ENCODE measurements around the gene OR5K4. TPM values are rescaled to one million over a fixed set of nuclear protein-coding genes. Genes with fewer than 3 reads are reported as not detected.

OR5K4 gene
- polyA plus RNA-seq, 1 donor (not counting 4 experiments of a cell fraction or from before 2014, with no cell fraction given) = not detected

DNA sequence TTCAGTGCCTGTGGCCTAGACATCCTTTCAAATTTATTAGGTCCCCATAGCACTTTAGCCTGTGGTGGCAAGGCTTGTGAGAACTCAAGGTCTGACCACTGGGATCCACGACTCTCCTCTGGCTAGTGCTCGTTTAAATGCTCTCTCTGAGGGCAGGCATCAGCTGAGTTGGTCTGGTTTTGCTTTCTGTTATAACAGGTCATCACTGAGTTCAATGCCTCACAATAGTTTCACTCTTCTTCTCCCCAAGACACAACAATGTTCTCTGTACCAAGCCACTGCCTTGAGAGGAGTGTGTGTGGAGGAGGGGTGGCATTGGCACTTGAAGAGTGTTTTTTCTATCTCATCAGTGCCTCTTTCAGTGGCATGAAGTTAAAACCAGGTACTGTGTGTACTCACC, 7.6 kb downstream of the OR5K4 start:
- no peak overlapping the region for H3K4me3 ChIP-seq (ENCODE audit: control insufficient read depth in 2 of 3, extremely low read depth in 1 of 3, insufficient read depth in 2 of 3, low read depth in 1 of 3, low read length in 3 of 3)
- dilution Hi-C loops (cut with MboI; ENCODE audit: extremely low pct_ligation_motif_present, low sequenced_read_pairs) = no loop called here
- H4K20me1 ChIP-seq (ENCODE audit: control insufficient read depth, extremely low read depth, insufficient read depth, low read length) = no peaks in the 10 kb centered on the region
- H3K4me1 ChIP-seq (ENCODE audit: control insufficient read depth, extremely low read depth, insufficient read depth, low read length) = peaks cover 3% of the 10 kb centered on the region
- no peaks in the 10 kb centered on the region for H3K36me3 ChIP-seq (ENCODE audit: control insufficient read depth in 2 of 2, extremely low read depth in 1 of 2, insufficient read depth in 2 of 2, low read length in 2 of 2)
- H3K9me1 ChIP-seq (ENCODE audit: control insufficient read depth, extremely low read depth, insufficient read depth, low read length) = no peaks in the 10 kb centered on the region
- H3K9me3 ChIP-seq (ENCODE audit: control insufficient read depth, low read depth, low read length) = no peaks in the 10 kb centered on the region
- FAIRE-seq (no peak), DNase-seq (ENCODE audit: low read depth, low spot score) (no peak)
- H3K27me3 ChIP-seq (ENCODE audit: control insufficient read depth, extremely low read depth, insufficient read depth, low read length) = no peaks in the 10 kb centered on the region
- H3K4me2 ChIP-seq (ENCODE audit: control insufficient read depth, extremely low read depth, insufficient read depth, low read depth, low read length) = no peak overlapping the region
- no peak overlapping the region for H3K9ac ChIP-seq (ENCODE audit: control insufficient read depth, extremely low read depth, insufficient read depth, low read length)
- H3K79me2 ChIP-seq (ENCODE audit: control insufficient read depth, insufficient read depth, low read length) = no peaks in the 10 kb centered on the region
- no peak overlapping the region for H3K27ac ChIP-seq (ENCODE audit: control insufficient read depth, insufficient read depth, low read length)
- no peak for TF ChIP-seq EZH2 (IDR thresholded peaks at IDR 0.05; ENCODE audit: low read length)
- TF ChIP-seq, protein P1, sequence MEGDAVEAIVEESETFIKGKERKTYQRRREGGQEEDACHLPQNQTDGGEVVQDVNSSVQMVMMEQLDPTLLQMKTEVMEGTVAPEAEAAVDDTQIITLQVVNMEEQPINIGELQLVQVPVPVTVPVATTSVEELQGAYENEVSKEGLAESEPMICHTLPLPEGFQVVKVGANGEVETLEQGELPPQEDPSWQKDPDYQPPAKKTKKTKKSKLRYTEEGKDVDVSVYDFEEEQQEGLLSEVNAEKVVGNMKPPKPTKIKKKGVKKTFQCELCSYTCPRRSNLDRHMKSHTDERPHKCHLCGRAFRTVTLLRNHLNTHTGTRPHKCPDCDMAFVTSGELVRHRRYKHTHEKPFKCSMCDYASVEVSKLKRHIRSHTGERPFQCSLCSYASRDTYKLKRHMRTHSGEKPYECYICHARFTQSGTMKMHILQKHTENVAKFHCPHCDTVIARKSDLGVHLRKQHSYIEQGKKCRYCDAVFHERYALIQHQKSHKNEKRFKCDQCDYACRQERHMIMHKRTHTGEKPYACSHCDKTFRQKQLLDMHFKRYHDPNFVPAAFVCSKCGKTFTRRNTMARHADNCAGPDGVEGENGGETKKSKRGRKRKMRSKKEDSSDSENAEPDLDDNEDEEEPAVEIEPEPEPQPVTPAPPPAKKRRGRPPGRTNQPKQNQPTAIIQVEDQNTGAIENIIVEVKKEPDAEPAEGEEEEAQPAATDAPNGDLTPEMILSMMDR (optimal IDR thresholded peaks at IDR 0.05 in 1 of 3, IDR thresholded peaks at IDR 0.05 in 1 of 3, conservative IDR thresholded peaks at IDR 0.05 in 1 of 3; ENCODE audit: extremely low read depth in 1 of 3, insufficient read depth in 2 of 3, low read length in 3 of 3) = no peak
- no peak overlapping the region for H2AFZ ChIP-seq (ENCODE audit: control insufficient read depth, low read length)

DNA sequence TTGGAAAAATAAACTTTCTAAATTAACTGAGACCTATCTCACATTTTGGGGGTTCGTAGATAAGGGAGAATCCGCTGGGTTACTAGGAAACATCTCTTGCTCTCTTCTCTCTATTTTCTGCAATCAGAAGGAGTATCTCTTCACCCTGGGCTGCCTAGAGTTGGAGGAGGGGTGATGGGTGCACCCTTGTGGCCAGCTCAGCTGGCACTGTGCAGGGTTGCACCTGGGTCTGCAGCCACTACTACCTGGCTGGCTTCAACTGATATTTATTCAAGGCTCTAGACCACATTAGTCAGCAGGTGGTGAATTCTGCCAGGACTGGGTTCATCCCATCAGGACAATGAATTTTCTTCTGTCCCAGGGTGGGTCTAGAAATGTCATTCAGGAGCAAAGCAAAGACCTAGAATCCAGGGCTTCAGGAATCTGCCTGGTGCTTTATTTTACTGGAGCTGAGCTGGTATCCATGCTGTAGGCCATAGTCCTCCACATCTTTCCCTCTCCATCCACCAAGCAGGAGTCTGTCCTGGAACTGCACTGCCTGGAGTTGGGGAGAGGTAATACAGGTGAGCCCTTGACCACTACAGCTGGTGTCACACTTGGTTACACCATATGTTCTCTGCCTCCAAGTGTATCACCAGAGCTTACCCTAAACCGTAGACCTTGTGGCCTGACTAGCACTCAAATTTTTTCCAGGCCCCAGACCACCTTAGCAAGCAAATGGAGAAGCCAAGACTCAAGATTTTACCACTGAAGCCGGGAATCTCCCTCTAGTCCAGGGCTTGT, 14.0 kb downstream of the OR5K4 start:
- Histone ChIP-seq H3K79me2 (ENCODE audit: control insufficient read depth, insufficient read depth, low read length) (no peaks in the 10 kb centered on the region), H3K9me1 (ENCODE audit: control insufficient read depth, extremely low read depth, insufficient read depth, low read length) (no peaks in the 10 kb centered on the region), H3K4me1 (ENCODE audit: control insufficient read depth, extremely low read depth, insufficient read depth, low read length) (no peaks in the 10 kb centered on the region), H3K27ac (ENCODE audit: control insufficient read depth, insufficient read depth, low read length) (no peak overlapping the region), H3K4me2 (ENCODE audit: control insufficient read depth, extremely low read depth, insufficient read depth, low read depth, low read length) (no peak overlapping the region), H2AFZ (ENCODE audit: control insufficient read depth, low read length) (no peak overlapping the region), H3K27me3 (ENCODE audit: control insufficient read depth, extremely low read depth, insufficient read depth, low read length) (no peaks in the 10 kb centered on the region), H3K9ac (ENCODE audit: control insufficient read depth, extremely low read depth, insufficient read depth, low read length) (no peak overlapping the region), H3K9me3 (ENCODE audit: control insufficient read depth, low read depth, low read length) (no peaks in the 10 kb centered on the region), H3K36me3 (ENCODE audit: control insufficient read depth in 2 of 2, extremely low read depth in 1 of 2, insufficient read depth in 2 of 2, low read length in 2 of 2) (no peaks in the 10 kb centered on the region), H4K20me1 (ENCODE audit: control insufficient read depth, extremely low read depth, insufficient read depth, low read length) (no peaks in the 10 kb centered on the region), H3K4me3 (ENCODE audit: control insufficient read depth in 2 of 3, extremely low read depth in 1 of 3, insufficient read depth in 2 of 3, low read depth in 1 of 3, low read length in 3 of 3) (no peak overlapping the region)
- no peak for DNase-seq (ENCODE audit: low read depth, low spot score)
- dilution Hi-C loops (cut with MboI; ENCODE audit: extremely low pct_ligation_motif_present, low sequenced_read_pairs) = no loop called here
- no peak for FAIRE-seq
- TF ChIP-seq, protein P1 (optimal IDR thresholded peaks at IDR 0.05 in 1 of 3, IDR thresholded peaks at IDR 0.05 in 1 of 3, conservative IDR thresholded peaks at IDR 0.05 in 1 of 3; ENCODE audit: extremely low read depth in 1 of 3, insufficient read depth in 2 of 3, low read length in 3 of 3) = no peak
